COLO668 (cell line): ENCODE data around the gene PCCA.
"Not testable (repeated sequence)": the region's sequence is repeated elsewhere in the genome, so short reads cannot be mapped to it uniquely, and the experiment has no call there.

ENCODE experiments used
- DNase-seq: peaks from one replicate; lab custom pipeline; 2025; ENCODE audit not compliant: unreplicated experiment; lab: John Stamatoyannopoulos, UW

PCCA gene

DNA sequence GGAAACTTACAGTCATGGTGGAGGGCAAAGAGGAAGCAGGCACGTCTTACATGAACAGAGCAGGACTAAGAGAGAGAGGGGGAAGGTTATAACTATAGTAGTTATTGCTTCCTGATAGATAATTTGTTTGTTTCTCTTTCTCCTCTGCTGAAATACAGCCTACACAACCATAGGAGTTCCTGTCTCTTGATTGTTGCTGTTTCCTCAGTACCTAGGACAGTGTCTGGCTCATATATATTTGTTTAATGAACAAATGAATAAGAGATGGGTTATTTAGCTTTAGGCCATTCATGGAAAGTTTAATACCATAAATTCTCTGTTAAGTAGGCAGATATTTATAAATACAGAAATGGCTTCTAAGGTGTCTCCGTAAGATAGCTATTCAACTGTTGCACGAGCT is 95.2 kb downstream of the PCCA start:
- no peak for DNase-seq

DNA sequence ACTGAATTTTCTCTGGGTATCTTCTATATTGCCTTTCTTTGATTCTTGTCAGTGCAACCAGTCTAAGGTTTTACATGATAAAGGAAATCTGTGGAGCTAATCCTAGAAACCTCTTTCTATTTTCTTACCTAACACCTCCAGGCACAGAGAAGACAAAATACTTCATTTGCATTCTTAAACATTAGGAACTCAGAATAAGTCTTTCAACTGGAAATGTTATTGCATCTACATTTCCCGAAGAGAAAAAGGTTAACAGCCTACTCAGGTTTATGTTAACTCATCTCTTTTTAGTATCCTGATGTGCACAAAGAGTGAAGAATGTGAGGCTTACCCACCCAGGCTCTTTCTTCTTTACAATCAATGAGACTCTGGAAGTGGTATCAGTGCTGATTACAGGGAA is 106.7 kb downstream of the PCCA start:
- no peak for DNase-seq

DNA sequence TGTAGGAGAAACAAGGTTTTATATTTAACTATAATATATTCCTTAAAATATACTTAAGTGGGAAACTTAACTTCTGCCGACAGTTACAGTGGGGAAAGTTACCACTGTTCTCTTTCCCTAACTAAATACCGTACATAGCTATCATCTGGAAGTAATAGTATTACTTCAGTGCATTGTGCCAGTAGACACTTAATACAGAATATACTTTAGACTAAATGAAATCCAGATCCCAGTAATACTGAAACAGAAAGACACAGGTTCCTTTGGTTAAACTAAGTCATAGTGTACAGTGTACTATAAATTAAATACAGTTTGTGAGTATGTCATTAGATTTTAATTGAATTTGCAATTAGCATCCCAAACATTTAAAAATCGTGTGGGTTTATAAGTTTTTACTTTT is 107.5 kb downstream of the PCCA start:
- no peak for DNase-seq

DNA sequence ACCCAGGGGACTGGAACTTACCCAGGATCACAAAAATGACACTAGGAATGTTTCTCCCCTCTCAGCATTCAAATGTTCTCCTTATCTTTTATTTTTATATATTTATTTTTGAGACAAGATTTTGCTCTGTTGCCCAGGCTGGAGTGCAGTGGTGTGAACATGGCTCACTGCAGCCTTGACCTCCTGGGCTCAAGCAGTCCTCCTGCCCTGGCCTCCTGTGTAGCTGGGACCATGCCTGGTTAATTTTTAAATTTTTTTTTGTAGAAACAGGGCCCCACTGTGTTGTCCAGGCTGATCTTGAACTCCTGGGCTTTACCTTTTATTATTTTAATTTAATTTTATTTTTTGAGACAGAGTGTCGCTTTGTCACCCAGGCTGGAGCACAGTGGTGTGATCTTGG is 108.2 kb downstream of the PCCA start:
- no peak for DNase-seq

DNA sequence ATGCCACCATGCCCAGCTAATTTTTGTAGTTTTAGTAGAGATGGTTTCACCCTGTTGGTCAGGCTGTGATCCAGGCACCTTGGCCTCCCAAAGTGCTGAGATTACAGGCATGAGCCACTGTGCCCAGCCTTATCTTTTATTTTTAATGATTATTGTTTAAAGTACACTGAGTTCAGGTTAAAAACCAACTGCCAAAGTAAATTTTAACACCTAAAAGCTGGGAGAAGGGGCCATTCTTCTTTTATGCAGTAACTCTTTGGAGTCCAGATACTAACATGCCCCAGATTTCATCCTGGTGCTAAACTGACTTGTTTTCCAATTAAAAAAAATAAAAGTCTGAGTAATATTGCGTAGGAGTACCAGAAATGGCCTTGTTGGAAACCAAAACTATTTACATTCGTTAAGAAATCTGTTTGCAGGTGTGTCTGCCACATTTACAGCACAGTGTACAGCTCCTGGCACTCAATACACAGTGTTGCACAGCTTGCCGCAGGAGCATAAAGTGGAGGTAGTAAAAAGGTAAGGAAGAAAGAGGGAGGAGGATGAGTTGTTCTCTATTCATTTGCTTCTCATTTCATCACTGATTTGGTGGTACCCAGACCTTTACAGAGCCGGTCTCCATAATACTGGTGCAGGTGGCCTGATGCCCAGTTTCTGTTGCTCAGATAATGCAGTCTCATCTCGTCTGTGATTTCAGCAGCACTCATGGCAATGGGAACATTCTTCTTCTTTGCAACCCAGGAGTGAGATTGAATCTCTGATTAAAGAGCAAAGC is 108.9 kb downstream of the PCCA start:
- no peak for DNase-seq

DNA sequence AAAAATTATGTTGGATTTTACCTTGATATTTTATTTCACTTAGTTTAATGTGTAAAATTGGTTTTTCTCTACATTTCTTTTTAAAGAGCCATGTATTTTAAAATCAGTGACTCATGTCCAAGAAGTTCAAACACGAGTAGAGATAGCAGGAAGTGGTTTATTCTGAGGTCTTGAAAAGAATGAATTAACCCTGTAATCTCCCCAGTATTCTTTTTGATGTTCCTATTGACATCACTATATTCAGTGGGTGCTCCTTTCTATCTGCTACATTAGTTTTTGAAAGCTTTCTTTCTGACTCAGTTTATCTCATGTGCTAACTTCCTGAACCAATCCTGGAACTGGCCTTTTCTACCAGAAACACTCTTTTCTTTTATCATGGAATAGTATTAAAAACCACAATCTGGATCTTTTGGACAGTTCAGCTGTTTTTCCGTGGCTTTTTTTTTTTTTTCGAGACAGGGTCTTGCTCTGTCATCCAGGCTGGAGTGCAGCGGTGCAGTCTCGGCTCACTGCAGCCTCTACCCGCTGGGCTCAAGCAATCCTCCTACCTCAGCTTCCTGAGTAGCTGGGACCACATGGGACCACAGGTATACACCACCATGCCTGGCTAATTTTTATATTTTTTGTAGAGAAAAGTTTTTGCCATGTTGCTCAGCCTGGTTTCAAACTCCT is 114.9 kb downstream of the PCCA start:
- no peak for DNase-seq

DNA sequence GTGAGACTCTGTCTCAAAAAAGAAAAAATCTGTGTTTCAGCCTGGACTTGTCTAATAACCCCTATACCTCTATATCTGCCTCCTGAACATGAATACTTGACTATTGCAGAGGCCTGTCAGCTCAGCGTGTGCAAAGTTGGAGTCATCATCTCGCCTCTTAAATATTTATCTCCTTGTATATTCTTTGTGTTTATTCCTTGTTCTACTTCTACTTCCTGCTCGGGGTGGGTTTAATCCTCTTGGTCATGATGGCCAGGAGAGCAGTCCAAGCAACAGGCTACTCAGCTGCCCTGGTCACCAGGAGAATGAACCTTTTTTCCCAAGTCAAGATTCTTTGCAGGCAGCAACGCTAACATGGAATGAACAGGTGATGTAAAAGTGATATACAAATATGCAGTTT is 119.1 kb downstream of the PCCA start:
- DNase-seq: no peak

DNA sequence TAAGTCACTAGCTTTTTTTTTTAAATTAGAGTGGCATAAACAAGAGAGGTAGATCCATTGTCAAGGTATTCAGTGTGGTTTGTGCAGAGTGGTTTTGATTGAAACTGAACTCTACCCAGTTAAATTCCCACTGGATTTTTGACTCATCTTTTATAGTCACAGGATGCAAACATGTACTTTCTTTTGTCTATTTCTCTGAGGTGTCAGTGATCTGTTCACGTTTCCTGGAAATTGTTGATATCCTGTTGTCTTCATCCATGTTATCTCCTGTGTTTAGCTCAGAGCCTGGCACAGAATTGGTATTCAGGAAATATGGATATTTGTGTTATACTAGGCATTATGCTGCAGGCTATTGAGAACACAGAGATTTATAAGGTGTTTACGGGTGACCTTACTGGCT is 119.7 kb downstream of the PCCA start:
- no peak for DNase-seq

DNA sequence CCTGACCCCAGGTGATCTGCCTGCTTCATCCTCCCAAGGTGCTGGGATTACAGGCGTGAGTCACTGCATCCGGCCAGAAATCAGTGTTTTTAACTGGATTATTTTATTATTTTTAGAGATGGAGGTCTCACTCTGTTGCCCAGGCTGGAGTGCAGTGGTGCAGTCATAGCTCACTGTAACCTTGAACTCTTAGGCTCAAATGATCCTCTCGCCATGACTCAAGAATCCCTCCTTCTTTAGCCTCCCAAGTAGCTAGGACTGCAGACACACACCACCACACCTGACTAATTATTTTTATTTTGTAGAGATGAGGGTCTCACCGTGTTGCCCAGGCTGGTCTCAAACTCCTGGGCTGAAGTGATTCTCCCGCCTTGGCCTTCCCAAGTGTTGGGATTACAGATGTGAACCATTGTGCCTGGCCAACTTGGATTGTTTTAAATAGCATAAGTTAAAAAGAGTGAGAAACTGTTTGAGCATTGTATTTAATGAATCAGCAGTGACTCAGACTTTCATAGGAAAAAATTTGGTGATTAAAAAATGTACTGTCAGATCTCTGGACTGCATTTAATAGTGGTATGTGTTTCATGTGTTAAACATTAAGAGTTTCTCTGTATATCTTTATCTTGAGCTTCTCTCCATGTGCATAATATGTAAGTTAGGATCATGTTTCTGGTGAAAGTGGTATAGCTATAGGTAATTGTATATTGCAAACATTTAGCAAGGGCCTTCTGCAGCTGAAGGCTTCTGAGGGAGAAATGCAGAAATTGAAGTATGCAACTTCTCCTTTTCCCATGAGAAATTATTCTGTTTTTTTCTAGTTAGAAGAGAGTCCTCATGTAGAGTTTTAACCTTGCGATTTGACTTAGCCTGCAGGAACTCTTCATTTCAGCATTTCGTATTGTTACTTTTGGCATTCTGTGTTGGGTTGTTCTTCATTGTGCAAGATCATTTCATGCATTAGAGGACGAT is 121.2 kb downstream of the PCCA start:
- DNase-seq: no peak

DNA sequence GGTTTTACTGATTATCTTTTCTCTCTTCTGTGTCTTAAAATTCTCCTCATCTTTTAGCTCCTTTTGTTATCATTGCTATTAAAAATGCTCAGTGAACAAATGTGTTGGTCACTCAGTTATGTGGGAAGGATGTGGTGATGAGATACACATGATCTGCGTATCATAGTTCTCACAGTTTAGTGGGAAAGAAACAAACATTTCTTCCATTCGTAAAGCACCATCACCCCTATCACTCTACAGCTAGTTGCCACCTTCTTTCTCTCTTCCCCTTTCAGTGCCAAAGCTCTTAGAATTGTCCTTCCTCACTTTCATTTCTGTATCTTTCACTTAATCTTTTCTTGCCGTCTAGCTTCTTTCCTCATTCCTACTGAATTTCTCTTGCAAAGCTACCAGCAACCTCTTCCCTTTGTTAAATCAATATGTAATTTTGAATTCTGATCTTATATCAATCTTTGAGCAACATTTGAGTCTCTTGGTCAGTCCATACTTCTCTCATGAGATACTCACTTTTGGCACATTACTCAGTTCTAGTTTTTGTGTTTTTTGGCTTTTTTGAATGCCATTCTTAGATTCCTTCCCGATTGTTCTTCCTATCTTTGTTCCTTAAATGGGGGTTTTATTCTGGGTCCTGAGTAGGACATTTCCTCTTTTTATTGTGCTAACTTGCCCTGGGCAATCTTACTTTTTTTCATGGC is 122.3 kb downstream of the PCCA start:
- no peak for DNase-seq

DNA sequence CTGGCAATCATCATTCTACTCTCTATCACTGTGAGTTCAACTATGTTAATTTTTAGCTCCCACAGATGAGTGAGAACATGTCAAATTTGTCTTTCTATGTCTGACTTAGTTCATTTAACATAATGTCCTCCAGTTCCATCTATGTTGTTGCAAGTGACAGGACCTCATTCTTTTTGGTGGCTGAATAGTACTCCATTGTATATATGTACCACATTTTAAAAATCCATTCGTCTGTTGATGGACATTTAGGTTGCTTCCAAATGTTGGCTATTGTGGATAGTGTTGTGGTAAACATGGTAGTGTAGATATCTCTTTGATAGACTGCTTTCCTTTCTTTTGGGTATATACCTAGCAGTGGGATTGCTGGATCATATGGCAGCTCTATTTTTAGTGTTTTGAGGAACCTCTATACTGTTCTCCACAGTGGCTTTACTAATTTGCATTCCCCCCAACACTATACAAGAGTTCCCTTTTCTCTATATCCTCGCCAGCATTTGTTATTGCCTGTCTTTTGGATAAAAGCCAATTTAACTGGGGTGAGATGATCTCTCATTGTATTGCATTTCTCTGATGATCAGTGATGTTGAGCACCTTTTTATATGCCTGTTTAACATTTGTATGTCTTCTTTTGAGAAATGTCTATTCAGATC is 124.1 kb downstream of the PCCA start:
- DNase-seq: no peak

DNA sequence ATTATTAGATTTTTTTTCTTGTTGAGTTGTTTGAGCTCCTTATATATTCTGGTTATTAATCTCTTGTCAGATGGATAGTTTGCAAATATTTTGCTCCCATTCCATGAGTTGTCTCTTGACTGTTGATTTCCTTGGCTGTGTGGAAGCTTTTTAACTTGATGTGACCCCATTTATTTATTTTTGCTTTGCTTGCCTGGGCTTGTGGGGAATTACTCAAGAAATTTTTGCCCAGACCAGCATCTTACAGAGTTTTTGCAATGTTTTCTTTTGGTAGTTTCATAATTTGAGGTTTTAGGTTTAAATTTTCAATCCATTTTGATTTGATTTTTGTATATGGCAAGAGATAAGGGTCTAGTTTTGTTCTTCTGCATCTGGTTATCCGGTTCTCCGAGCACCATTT is 124.7 kb downstream of the PCCA start:
- DNase-seq: no peak

DNA sequence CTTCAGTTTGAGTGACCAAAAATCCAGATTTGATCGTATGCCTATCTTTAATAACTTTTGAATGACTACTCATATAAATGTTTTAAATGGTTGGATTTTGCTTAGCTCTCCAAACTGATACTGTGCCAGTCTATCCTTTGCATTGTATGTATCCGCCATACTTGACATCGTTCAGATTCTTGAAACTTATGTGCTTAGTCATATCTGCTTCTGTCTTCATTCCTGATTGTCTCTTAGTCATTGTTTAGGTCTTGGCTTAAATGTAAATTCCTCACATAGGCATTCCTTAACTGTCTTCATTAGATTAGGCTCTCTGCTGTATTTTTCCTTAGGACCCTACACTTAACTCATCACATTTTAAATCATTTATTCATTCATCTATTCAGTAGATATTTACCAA is 126.0 kb downstream of the PCCA start:
- no peak for DNase-seq

DNA sequence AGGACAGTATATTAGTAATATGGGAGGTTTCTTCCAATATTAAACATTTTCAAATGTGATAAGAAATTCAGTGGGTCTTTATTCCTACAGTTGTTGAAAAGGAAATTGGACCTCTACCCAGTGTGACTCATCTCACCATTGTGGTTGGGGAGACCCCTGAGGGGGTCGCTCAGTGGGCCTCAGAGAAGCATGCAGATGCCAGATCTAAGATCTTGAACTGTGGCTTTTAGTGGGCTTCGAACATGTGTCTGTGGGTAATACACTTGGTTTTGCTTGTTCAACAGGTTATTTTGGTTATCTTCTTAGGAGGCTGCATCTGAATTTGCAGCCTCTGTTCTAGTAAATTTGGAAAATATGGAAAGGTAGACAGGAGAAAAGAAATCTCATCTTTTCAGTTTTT is 132.3 kb downstream of the PCCA start:
- no peak for DNase-seq

DNA sequence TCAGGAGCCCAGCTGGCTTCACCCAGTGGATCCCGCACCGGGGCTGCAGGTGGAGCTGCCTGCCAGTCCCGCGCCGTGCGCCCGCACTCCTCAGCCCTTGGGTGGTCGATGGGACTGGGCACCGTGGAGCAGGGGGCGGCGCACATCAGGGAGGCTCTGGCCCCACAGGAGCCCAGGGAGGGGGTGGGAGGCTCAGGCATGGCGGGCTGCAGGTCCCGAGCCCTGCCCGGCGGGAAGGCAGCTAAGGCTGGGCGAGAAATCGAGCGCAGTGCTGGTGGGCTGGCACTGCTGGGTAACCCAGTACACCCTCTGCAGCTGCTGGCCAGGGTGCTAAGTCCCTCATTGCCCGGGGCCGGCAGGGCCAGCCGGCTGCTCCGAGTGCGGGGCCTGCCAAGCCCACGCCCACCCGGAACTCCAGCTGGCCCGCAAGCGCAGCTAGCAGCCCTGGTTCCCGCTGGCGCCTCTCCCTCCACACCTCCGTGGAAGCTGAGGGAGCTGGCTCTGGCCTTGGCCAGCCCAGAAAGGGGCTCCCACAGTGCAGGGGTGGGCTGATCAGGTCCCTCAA is 135.2 kb downstream of the PCCA start:
- DNase-seq: not testable (repeated sequence)

DNA sequence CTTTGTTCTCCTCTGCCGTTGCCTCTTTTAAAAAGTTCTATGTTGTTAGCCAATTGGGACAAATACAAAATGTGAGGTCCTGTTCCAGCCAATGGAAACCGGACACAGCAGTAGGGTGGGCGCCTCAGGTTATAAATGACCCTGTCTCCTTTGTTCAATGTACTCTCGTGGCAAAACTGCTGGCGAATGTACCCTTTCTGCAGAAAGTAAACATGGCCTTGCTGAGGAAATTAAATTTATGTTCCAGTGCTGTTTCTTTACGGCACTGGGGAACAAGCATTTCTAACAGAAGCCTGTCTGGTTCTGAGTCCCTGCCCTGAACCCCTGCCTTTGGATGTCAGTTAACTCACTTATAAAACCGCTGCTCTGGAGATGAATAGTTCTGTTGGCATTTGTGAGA is 140.7 kb downstream of the PCCA start:
- no peak for DNase-seq

DNA sequence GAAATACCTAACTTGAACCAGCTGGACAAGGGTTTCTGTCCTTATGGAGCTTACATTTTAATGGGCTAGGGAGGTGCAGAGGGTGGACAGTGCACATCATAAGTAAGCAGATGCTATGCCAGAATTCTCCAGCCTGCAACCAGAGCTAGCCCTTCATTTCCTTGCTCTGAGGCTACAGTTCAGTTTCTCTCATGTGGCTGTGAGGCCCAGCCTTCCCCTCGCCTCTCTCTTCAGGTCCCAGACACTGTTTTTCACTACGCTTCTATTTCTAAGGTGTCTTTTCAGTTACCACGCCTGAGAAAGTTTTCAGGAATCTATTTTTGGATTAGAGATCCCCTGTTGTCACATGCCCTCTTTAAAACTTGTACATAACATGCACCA is 141.9 kb downstream of the PCCA start:
- DNase-seq: no peak

DNA sequence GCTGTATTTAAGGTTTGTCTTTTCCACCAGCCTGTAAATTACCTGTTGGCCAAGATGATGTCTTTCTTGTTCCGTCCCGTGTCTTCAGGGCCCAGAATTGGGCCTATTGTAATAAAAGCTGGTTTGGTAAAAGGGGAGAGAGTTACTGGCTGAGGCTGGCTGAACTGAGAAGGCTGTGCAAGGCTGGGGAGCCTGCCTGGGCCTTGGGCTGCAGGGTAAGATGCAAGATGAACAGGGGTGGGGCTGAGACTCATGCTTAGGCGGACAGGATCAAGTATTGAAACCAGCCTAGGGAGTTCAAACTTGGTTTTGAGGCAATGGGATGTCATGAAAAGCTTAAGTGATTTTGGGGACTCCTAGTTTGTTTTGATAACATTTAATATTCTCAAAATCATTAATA is 142.3 kb downstream of the PCCA start:
- no peak for DNase-seq

DNA sequence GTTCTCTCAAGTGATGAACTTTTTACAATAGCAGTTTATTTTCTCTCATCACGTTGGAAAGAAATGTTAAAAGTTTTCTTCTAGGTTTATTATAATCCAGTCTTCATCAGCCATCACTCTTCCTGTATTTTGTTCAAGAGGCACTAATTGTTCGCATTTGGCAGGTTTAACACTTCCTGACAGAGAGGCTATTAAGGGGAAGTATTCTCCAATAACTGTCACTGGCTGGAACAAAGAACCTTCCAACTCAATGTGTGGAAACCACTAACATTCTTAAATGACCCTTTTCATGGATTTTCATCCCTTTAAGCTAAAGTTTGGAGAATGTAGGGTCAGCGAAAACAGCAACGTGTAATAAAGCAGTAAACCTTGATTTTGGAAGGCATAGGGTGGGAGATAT is 145.1 kb downstream of the PCCA start:
- no peak for DNase-seq

DNA sequence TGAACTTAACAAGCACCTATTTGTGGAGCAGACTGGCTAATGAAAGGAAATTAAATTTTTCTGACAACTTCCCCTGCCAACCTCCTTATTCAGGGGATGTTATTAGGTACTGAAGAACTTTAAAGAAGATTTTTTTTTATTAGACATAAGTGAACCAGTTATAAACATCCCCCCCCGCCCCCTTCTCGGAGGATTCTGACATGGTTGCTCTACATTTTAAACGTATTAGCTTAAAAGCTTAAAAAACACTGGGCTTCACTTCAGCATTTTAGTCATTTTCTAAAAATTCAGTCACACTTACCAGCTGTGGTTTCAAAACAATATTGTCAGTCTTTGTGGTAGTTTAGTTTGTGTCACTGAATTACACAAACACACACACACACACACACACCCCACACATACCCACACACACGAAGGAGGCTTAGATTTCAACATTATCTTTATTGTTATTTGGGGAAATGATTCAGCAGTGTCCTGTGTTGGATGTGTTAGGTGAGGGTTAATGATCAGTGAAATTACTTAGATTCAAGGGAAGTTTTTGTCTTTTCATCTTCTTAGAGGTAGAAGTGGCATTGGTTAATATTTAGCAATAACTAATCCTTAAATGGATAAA is 145.7 kb downstream of the PCCA start:
- DNase-seq: no peak
